OCI-LY3 (cell line): ENCODE results near the gene NOXO1.
A peak's percentile ranks its signal among the peaks of the same experiment; 100 is the strongest.

Experiments
- H2AFZ ChIP-seq: fragments of 200-600, 300-600 bp; shearing (Covaris generic); 2 replicates; pipeline ENCODE4 v1.6.0; 2014; ENCODE audit warnings: antibody characterized with exemption, low read depth, low read length
- H3K27ac ChIP-seq: fragments of 200-600, 300-600 bp; sonication (generic); 2 replicates; pipeline ENCODE4 v1.5.1; 2014; ENCODE audit warnings: mild to moderate bottlenecking, low read length, moderate library complexity, mixed read lengths
- H3K27me3 ChIP-seq: fragments of 200-600, 300-600 bp; sonication (generic); 2 replicates; pipeline ENCODE4 v1.6.1; 2014; ENCODE audit warnings: low read depth, low read length, mixed read lengths
- H3K36me3 ChIP-seq: fragments of 200-600, 300-600 bp; sonication (generic); replicated peaks from 2 replicates; pipeline ENCODE3; 2014; ENCODE audit warnings: low read depth, low read length, mixed read lengths
- H3K4me1 ChIP-seq: fragments of 300-600, 200-600 bp; sonication (generic); 2 replicates; pipeline ENCODE4 v1.6.1; 2014; ENCODE audit warnings: low read length, mixed read lengths
- H3K4me2 ChIP-seq: fragments of 200-600, 300-600 bp; sonication (generic); 2 replicates; pipeline ENCODE4 v1.6.1; 2014; ENCODE audit warnings: low read length, mixed read lengths
- H3K4me3 ChIP-seq: fragments of 300-600, 200-600 bp; sonication (generic); 2 replicates; pipeline ENCODE4 v1.5.1; 2014; ENCODE audit warnings: antibody characterized with exemption, mild to moderate bottlenecking, low read length, moderate library complexity
- H3K79me2 ChIP-seq: fragments of 300-600, 200-600 bp; shearing (Covaris generic); 2 replicates; pipeline ENCODE4 v1.6.1; 2014; ENCODE audit warnings: mild to moderate bottlenecking, low read length, mixed read lengths
- H3K9ac ChIP-seq: fragments of 300-600, 200-600 bp; shearing (Covaris generic); 2 replicates; pipeline ENCODE4 v1.6.0; 2014; ENCODE audit warnings: mild to moderate bottlenecking, low read length, moderate library complexity
- H3K9me3 ChIP-seq: fragments of 200-600, 300-600 bp; shearing (Covaris generic); 2 replicates; pipeline ENCODE4 v1.6.1; 2014; ENCODE audit warnings: low read length, mixed read lengths; ENCODE audit not compliant: insufficient read depth
- H4K20me1 ChIP-seq: fragments of 200-600, 300-600 bp; sonication (generic); 2 replicates; pipeline ENCODE4 v1.6.1; 2016; ENCODE audit warnings: low read length, mixed read lengths; ENCODE audit not compliant: insufficient read depth
- CTCF ChIP-seq: fragments of 200-600, 300-600 bp; sonication (generic); IDR thresholded peaks from 2 replicates; pipeline ENCODE4 v1.5.1; 2014; ENCODE audit warnings: antibody characterized with exemption, low read length, low read depth
- EZH2phosphoT487 ChIP-seq: fragments of 200-600 bp; shearing (Covaris generic); IDR thresholded peaks from 2 replicates; pipeline ENCODE4 v1.6.1; 2018; ENCODE audit warnings: antibody characterized with exemption, mixed run types, low read depth

NOXO1 gene

GRCh38 chr16:1989209-1990100 lies 8.2 kb upstream of the NOXO1 start, which contains the start of gene SYNGR3:
TSS of gene SYNGR3 (plus strand) at chr16:1989970. CDS start at chr16:1990103, 133 bp downstream.
- peak within 1 kb of the TSS; percentile 9; the same call in 1 of the 2 replicates for H3K9ac ChIP-seq
- H3K27ac ChIP-seq, result no peak within 1 kb of the TSS
- H2AFZ ChIP-seq, result no peak within 1 kb of the TSS
- peak within 1 kb of the TSS; percentile 77 for H3K4me3 ChIP-seq
- H3K4me1 ChIP-seq, result peaks cover 15% of the 10 kb centered on the region
- peaks cover 12% of the 10 kb centered on the region for H3K79me2 ChIP-seq
- no peaks in the 10 kb centered on the region for H4K20me1 ChIP-seq
- H3K4me2 ChIP-seq, result peak within 1 kb of the TSS; percentile 66
- H3K36me3 ChIP-seq, result peaks cover 14% of the 10 kb centered on the region
- no peaks in the 10 kb centered on the region for H3K9me3 ChIP-seq
- TF ChIP-seq EZH2phosphoT487, result no peak
- TF ChIP-seq CTCF, result no peak
- no peaks in the 10 kb centered on the region for H3K27me3 ChIP-seq

- Histone ChIP-seq H3K9ac (no peak overlapping the region), H3K4me1 (peaks cover 15% of the 10 kb centered on the region), H3K27me3 (no peaks in the 10 kb centered on the region), H3K9me3 (no peaks in the 10 kb centered on the region), H3K4me3 (no peak overlapping the region), H3K36me3 (peaks cover 14% of the 10 kb centered on the region), H3K79me2 (peaks cover 12% of the 10 kb centered on the region), H4K20me1 (no peaks in the 10 kb centered on the region), H3K4me2 (no peak overlapping the region), H2AFZ (no peak overlapping the region), H3K27ac (no peak overlapping the region)
- no peak for TF ChIP-seq EZH2phosphoT487
- no peak for TF ChIP-seq CTCF
Measured at GRCh38 chr16:1987198-1987597, 5.9 kb upstream of the NOXO1 start.

GRCh38 chr16:1985466-1986150 lies 4.3 kb upstream of the NOXO1 start:
- Histone ChIP-seq H3K4me3 (peak overlapping the region; percentile 95), H3K4me1 (peaks cover 11% of the 10 kb centered on the region), H3K9ac (peak overlapping the region; percentile 88), H2AFZ (no peak overlapping the region), H3K36me3 (peaks cover 14% of the 10 kb centered on the region), H3K4me2 (peak overlapping the region; percentile 98), H3K9me3 (no peaks in the 10 kb centered on the region), H4K20me1 (no peaks in the 10 kb centered on the region), H3K27ac (no peak overlapping the region), H3K27me3 (no peaks in the 10 kb centered on the region), H3K79me2 (peaks cover 12% of the 10 kb centered on the region)
- TF ChIP-seq EZH2phosphoT487 (no peak), CTCF (no peak)
